D721Med (cell line): Measurements from ENCODE around the gene NFATC2.

Experiments
- DNase-seq: peaks from one replicate; pipeline ENCODE4 v3.0.0; 2011; ENCODE audit warnings: low spot score; ENCODE audit not compliant: insufficient read length
- FAIRE-seq: peaks from 2 replicates; lab custom pipeline; 2011; peaks lifted over from hg19 to GRCh38; lab: Jason Lieb, UNC
- TF ChIP-seq, protein P1 (sequence below): IDR thresholded peaks from 2 replicates; pipeline ENCODE4 v1.5.1; 2012; ENCODE audit warnings: mild to moderate bottlenecking, control low read depth; ENCODE audit not compliant: insufficient read depth; ENCODE audit errors: missing control alignments

The NFATC2 gene

DNA sequence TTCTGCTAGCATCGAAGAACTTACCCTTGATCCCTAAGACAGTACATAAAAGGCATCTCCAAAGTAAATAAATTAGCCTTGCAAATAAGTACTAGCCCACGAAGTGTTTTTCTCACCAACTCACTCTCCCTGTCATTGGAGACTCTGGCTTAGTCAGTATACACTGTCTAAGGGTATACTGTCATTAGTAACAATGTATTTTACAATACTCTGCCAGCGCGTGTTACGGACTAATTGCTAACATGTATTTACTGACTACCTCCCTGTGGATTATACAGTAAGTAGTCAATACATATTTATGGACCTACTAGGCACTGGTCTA, 72.1 kb downstream of the NFATC2 start:
- TF ChIP-seq, protein P1, sequence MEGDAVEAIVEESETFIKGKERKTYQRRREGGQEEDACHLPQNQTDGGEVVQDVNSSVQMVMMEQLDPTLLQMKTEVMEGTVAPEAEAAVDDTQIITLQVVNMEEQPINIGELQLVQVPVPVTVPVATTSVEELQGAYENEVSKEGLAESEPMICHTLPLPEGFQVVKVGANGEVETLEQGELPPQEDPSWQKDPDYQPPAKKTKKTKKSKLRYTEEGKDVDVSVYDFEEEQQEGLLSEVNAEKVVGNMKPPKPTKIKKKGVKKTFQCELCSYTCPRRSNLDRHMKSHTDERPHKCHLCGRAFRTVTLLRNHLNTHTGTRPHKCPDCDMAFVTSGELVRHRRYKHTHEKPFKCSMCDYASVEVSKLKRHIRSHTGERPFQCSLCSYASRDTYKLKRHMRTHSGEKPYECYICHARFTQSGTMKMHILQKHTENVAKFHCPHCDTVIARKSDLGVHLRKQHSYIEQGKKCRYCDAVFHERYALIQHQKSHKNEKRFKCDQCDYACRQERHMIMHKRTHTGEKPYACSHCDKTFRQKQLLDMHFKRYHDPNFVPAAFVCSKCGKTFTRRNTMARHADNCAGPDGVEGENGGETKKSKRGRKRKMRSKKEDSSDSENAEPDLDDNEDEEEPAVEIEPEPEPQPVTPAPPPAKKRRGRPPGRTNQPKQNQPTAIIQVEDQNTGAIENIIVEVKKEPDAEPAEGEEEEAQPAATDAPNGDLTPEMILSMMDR, result no peak
- DNase-seq, result no peak
- FAIRE-seq, result no peak

DNA sequence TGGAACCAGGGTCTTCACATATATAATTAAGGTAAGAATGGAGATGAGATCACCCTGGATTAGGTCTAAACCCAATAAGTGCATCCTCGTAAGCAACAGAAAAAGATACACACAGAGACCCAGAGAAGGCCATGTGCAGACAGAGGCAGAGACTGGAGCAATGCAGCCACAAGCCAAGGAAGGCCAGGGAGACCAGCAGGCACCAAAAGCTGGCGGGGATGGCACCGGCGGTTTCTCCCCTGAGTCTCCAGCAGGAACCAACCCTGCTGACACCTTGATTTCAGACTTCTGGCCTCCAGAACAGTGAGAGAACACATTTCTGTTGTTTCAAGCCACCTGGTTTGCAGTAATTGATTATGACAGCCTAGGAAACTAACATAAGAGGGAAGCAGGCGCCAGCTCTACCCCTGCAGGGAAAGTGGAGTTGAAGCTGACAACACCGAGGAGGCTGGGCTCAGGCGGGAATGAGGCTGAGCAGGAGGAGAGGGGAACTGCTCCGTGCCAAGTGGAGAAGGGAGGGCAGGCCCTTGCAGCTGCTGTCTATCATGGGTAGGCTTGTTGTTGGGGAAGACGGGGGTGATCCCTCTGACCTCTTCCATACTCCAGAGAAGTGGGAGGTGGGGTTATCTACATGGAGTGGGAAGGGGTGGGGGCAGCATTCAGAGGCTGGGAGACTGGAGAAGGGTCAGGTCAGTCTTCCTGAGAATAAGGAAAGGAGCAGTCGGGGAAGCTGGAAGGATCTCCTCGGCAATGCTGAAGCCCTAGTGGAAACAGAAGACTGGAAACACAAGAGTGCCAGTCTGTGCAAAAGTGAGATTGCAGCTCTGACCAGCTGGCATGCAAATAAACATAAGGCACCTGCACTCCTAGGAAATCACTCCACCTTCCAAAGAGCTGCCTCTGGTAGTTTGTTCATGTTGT, 72.7 kb downstream of the NFATC2 start:
- FAIRE-seq (no peak), DNase-seq (no peak)
- TF ChIP-seq, protein P1, result no peak

DNA sequence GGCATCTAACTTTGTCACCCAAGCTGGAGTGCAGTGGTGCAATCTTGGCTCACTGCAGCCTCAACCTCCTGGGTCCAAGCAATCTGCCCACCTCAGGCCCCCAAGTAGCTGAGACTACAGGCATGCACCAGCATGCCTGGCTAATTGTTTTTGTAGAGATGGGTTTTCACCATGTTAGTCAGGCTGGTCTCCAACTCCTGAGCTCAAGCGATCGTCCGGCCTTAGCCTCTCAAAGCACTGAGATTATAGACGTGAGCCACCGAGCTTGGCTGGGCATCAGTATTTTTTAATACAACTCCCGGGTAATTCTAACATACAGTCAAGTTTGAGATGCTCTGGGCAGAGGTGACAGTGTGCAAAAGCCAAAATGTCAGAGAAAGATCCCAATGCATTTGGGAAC, 73.5 kb downstream of the NFATC2 start:
- no peak for DNase-seq
- TF ChIP-seq, protein P1, result no peak
- FAIRE-seq, result no peak

DNA sequence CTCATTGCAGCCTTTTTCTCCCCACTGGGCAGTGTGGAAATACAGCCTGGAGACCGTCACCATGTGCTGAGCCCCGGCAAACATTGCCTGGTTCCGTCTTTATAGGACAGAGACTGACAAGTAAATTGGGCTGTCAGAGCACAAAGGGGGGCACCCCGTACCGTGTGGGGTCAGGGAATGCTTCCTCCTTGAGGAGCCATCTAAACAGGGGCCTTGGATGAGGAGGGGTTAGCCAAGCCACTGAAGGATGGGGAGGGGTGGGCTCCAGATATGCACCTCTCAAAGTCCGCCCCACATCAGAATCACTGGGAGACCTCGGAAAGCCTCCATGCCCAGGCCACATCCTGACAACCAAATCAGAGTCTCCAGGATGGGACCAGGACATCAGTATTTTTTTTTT, 73.9 kb downstream of the NFATC2 start:
- FAIRE-seq (no peak), DNase-seq (no peak)
- TF ChIP-seq, protein P1, result no peak

DNA sequence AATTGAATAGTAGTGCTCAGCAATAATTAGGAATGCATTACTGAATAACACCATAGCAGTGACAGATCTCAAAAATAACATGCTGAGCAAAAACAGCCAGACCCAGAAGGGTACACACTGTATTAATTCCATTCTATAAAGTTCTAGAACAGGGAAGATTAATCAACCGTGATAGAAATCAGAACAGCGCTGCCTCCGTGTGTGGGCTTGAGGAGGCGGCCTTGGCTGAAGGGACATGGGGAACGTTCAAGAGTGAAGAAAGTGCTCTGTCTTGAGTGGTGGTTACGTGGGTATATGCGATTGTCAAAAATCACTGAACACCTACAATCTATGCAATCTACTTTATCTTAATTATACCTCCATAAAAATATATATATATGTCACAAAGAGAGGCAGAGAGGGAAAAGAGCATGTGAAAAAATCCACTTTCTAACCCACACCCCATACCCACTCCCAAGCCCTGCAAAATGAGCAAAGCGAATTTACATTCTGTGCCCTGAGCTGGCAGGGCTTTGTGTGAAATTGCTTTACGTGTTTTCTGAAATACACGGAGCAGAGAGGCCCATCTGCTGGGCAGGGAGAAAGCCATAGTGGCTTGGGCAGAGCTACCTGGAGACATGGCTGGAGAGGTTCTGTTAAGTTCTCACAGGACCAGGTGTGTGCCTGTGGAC, 74.4 kb downstream of the NFATC2 start:
- FAIRE-seq, result no peak
- TF ChIP-seq, protein P1, result no peak
- no peak for DNase-seq

DNA sequence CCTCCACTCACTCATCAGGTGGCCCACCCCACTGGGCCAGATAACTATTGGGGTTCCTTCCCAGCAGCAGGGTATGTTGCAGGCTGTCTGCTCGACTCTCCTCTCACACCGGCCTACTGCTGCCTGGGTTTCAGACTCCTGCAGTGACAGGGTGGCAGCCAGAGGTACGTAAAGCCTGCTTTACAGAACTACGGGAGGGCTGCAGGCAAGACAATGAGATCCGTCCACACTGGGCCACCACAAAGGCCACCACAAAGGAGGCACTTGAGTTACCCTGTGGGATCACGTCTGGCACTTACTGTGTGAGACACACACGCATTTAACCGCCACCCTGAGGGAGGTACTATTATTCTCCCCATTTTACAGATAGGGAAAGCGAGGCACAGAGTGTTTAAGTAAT, 78.5 kb downstream of the NFATC2 start:
- no peak for FAIRE-seq

More for the DNA sequence above, 78.5 kb downstream of the NFATC2 start:
- TF ChIP-seq, protein P1, result no peak
- DNase-seq, result no peak
